ENCODE results near the gene CHAC2.
"Not testable (repeated sequence)": the region's sequence is repeated elsewhere in the genome, so short reads cannot be mapped to it uniquely, and the experiment has no call there.

Gene CHAC2

GRCh38 chr2:53767405-53768241 is at the start of gene CHAC2:
CHAC2 (plus strand) TSS chr2:53767804; CDS start chr2:53767887, 83 bp downstream.
- DNase-seq, result peak; percentile 16 to 86 (median 64)

- DNase-seq, result not testable (repeated sequence)
Observed at GRCh38 chr2:53720944-53721343, 46.7 kb upstream of the CHAC2 start.

- DNase-seq, result no peak
Observed at GRCh38 chr2:53724536-53724935, 43.1 kb upstream of the CHAC2 start.

- DNase-seq, result no peak
Observed at GRCh38 chr2:53725662-53726061, 41.9 kb upstream of the CHAC2 start.

GRCh38 chr2:53727921-53728320 is 39.7 kb upstream of the CHAC2 start:
- no peak for DNase-seq

GRCh38 chr2:53729143-53729762 is 38.4 kb upstream of the CHAC2 start:
- no peak for DNase-seq

GRCh38 chr2:53737091-53737490 is 30.5 kb upstream of the CHAC2 start:
- no peak for DNase-seq

GRCh38 chr2:53739032-53739431 is 28.6 kb upstream of the CHAC2 start:
- DNase-seq, result no peak

GRCh38 chr2:53740170-53740569 is 27.4 kb upstream of the CHAC2 start:
- DNase-seq, result no peak

- DNase-seq, result no peak
Observed at GRCh38 chr2:53744395-53745065, 23.1 kb upstream of the CHAC2 start.

- no peak for DNase-seq
Observed at GRCh38 chr2:53750041-53750768, 17.4 kb upstream of the CHAC2 start.

- no peak for DNase-seq
Observed at GRCh38 chr2:53751728-53752127, 15.9 kb upstream of the CHAC2 start.

GRCh38 chr2:53752385-53752784 is 15.2 kb upstream of the CHAC2 start:
- DNase-seq, result no peak

GRCh38 chr2:53753041-53753440 is 14.6 kb upstream of the CHAC2 start:
- no peak for DNase-seq

GRCh38 chr2:53755121-53755520 is 12.5 kb upstream of the CHAC2 start:
- DNase-seq, result peak in 1 of 56 donors; percentile 32

GRCh38 chr2:53756644-53757043 is 11.0 kb upstream of the CHAC2 start:
- DNase-seq, result no peak

GRCh38 chr2:53757206-53757605 is 10.4 kb upstream of the CHAC2 start:
- DNase-seq, result not testable (repeated sequence)

GRCh38 chr2:53765767-53766166 is 1.8 kb upstream of the CHAC2 start:
- no peak for DNase-seq

- peak in 2 of 56 donors; percentile 16 to 28 for DNase-seq
Observed at GRCh38 chr2:53768242-53768542, 588 bp downstream of the CHAC2 start.

- no peak for DNase-seq
Observed at GRCh38 chr2:53769318-53769945, 1.8 kb downstream of the CHAC2 start.

- no peak for DNase-seq
Observed at GRCh38 chr2:53770264-53770663, 2.7 kb downstream of the CHAC2 start.
